Stimulated activated CD8-positive, alpha-beta memory T cell treated with anti-CD3 and anti-CD28 coated beads, Interleukin-7, amount 100 ng/mL, for 48 hours (primary cell): ENCODE data around the gene XXYLT1.

ENCODE experiments used
- DNase-seq, 2 donors: peaks; one replicate each; pipeline ENCODE4 v3.0.0-alpha.2; 2020; ENCODE audit warnings: low read depth in 1 of 2; ENCODE audit errors: extremely low read depth in 1 of 2

XXYLT1 gene

GRCh38 chr3:195209083-195209846 is 61.7 kb downstream of the XXYLT1 start:
- no peak for DNase-seq

- no peak for DNase-seq
These were observed 62.3 kb downstream of the XXYLT1 start for GRCh38 chr3:195208631-195209030.

- DNase-seq: peak in 1 of 2 donors; percentile 4
These were observed 62.8 kb downstream of the XXYLT1 start for GRCh38 chr3:195208183-195208582.

GRCh38 chr3:195207731-195208130 is 63.2 kb downstream of the XXYLT1 start:
- no peak for DNase-seq

- DNase-seq: no peak
These were observed 63.9 kb downstream of the XXYLT1 start for GRCh38 chr3:195207056-195207455.

GRCh38 chr3:195204360-195205163 is 66.4 kb downstream of the XXYLT1 start:
- DNase-seq: no peak

GRCh38 chr3:195203606-195204005 is 67.4 kb downstream of the XXYLT1 start:
- peak in 1 of 2 donors; percentile 5 for DNase-seq

GRCh38 chr3:195201295-195201694 is 69.7 kb downstream of the XXYLT1 start:
- no peak for DNase-seq

- no peak for DNase-seq
These were observed 70.7 kb downstream of the XXYLT1 start for GRCh38 chr3:195200010-195200822.

- no peak for DNase-seq
These were observed 72.3 kb downstream of the XXYLT1 start for GRCh38 chr3:195198426-195199346.

- no peak for DNase-seq
These were observed 73.1 kb downstream of the XXYLT1 start for GRCh38 chr3:195197765-195198425.

- no peak for DNase-seq
These were observed 74.7 kb downstream of the XXYLT1 start for GRCh38 chr3:195196266-195196665.

- no peak for DNase-seq
These were observed 75.4 kb downstream of the XXYLT1 start for GRCh38 chr3:195195321-195196209.

GRCh38 chr3:195194559-195195206 is 76.3 kb downstream of the XXYLT1 start:
- DNase-seq: no peak

- no peak for DNase-seq
These were observed 79.4 kb downstream of the XXYLT1 start for GRCh38 chr3:195191580-195191979.

- no peak for DNase-seq
These were observed 81.1 kb downstream of the XXYLT1 start for GRCh38 chr3:195189821-195190220.

GRCh38 chr3:195188426-195188927 is 82.5 kb downstream of the XXYLT1 start:
- DNase-seq: no peak
